Stimulated activated CD4-positive, alpha-beta T cell treated with anti-CD3 and anti-CD28 coated beads, Interleukin-12 subunit alpha, Interleukin-12 subunit beta, amount 100 ng/mL, for 24 hours (primary cell): ENCODE data around the gene FARP2.

Experiments
- DNase-seq, 2 experiments: peaks; one replicate each; pipeline ENCODE4 v3.0.0-alpha.2; 2020; ENCODE audit warnings: low read depth in 2 of 2

The FARP2 gene

GRCh38 chr2:241489733-241490680 is 133.9 kb downstream of the FARP2 start:
- no peak for DNase-seq

GRCh38 chr2:241490825-241491506 is 134.9 kb downstream of the FARP2 start:
- DNase-seq = no peak

- no peak for DNase-seq
Observed at GRCh38 chr2:241491549-241492173, 135.6 kb downstream of the FARP2 start.

GRCh38 chr2:241492174-241492565 is 136.1 kb downstream of the FARP2 start:
- DNase-seq = no peak

- no peak for DNase-seq
Observed at GRCh38 chr2:241493092-241493491, 137.0 kb downstream of the FARP2 start.

GRCh38 chr2:241494311-241494908 is 138.3 kb downstream of the FARP2 start:
- no peak for DNase-seq

GRCh38 chr2:241495172-241496002 is 139.3 kb downstream of the FARP2 start:
- no peak for DNase-seq

GRCh38 chr2:241496003-241496707 is 140.1 kb downstream of the FARP2 start:
- DNase-seq = no peak

GRCh38 chr2:241496904-241497877 is 141.1 kb downstream of the FARP2 start:
- no peak for DNase-seq

GRCh38 chr2:241498115-241499070 is 142.3 kb downstream of the FARP2 start:
- no peak for DNase-seq

GRCh38 chr2:241499146-241499965 is 143.3 kb downstream of the FARP2 start:
- no peak for DNase-seq

- no peak for DNase-seq
Observed at GRCh38 chr2:241500016-241500415, 143.9 kb downstream of the FARP2 start.

- no peak for DNase-seq
Observed at GRCh38 chr2:241500431-241500975, 144.4 kb downstream of the FARP2 start.

- DNase-seq = no peak
Observed at GRCh38 chr2:241501099-241501541, 145.0 kb downstream of the FARP2 start.

GRCh38 chr2:241501551-241501950 is 145.5 kb downstream of the FARP2 start:
- no peak for DNase-seq

GRCh38 chr2:241502281-241502680 is 146.2 kb downstream of the FARP2 start:
- no peak for DNase-seq
